ENCODE results near the gene GOLGA6L7.

The GOLGA6L7 gene

DNA sequence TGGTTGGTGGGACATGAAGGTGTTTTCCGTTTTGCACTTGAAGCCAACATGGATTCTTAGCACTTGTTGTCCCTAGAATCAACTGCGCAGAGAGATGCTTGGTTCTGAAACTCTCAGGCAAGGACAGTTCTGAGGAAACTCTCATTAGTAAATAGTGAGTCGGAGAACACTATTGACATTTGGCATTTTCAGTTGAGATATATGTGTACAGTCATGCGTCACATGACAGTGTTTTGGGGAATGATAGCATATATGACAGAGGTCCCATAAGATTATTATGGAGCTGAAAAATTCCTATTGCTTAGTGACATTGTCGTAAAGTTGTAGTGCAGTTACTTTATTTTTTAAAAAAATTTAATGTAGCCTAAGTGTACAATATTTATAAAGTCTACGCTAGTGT is 43.1 kb upstream of the GOLGA6L7 start:
- no peak for TF ChIP-seq ZBTB7A (IDR thresholded peaks at IDR 0.05; ENCODE audit: low read depth)
- TF ChIP-seq CREB1 (IDR thresholded peaks at IDR 0.05; ENCODE audit: low read depth): no peak
- TF ChIP-seq, protein P1, sequence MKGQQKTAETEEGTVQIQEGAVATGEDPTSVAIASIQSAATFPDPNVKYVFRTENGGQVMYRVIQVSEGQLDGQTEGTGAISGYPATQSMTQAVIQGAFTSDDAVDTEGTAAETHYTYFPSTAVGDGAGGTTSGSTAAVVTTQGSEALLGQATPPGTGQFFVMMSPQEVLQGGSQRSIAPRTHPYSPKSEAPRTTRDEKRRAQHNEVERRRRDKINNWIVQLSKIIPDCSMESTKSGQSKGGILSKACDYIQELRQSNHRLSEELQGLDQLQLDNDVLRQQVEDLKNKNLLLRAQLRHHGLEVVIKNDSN (IDR thresholded peaks at IDR 0.05): no peak
- TF ChIP-seq, protein P2, sequence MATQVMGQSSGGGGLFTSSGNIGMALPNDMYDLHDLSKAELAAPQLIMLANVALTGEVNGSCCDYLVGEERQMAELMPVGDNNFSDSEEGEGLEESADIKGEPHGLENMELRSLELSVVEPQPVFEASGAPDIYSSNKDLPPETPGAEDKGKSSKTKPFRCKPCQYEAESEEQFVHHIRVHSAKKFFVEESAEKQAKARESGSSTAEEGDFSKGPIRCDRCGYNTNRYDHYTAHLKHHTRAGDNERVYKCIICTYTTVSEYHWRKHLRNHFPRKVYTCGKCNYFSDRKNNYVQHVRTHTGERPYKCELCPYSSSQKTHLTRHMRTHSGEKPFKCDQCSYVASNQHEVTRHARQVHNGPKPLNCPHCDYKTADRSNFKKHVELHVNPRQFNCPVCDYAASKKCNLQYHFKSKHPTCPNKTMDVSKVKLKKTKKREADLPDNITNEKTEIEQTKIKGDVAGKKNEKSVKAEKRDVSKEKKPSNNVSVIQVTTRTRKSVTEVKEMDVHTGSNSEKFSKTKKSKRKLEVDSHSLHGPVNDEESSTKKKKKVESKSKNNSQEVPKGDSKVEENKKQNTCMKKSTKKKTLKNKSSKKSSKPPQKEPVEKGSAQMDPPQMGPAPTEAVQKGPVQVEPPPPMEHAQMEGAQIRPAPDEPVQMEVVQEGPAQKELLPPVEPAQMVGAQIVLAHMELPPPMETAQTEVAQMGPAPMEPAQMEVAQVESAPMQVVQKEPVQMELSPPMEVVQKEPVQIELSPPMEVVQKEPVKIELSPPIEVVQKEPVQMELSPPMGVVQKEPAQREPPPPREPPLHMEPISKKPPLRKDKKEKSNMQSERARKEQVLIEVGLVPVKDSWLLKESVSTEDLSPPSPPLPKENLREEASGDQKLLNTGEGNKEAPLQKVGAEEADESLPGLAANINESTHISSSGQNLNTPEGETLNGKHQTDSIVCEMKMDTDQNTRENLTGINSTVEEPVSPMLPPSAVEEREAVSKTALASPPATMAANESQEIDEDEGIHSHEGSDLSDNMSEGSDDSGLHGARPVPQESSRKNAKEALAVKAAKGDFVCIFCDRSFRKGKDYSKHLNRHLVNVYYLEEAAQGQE (IDR thresholded peaks at IDR 0.05; ENCODE audit: low read depth): no peak
- TF ChIP-seq NFIC (IDR thresholded peaks at IDR 0.05): no peak
- TF ChIP-seq YY1 (IDR thresholded peaks at IDR 0.05; ENCODE audit: low read depth): no peak
- no peak for TF ChIP-seq TEAD4 (IDR thresholded peaks at IDR 0.05)
- TF ChIP-seq, protein P3, sequence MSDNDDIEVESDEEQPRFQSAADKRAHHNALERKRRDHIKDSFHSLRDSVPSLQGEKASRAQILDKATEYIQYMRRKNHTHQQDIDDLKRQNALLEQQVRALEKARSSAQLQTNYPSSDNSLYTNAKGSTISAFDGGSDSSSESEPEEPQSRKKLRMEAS (IDR thresholded peaks at IDR 0.05): no peak
- TF ChIP-seq RAD21 (IDR thresholded peaks at IDR 0.05; ENCODE audit: low read depth): no peak
- no peak for TF ChIP-seq EP300 (IDR thresholded peaks at IDR 0.05; ENCODE audit: borderline replicate concordance)
- TF ChIP-seq EGR1 (IDR thresholded peaks at IDR 0.05): no peak
- no peak for TF ChIP-seq TCF12 (IDR thresholded peaks at IDR 0.05; ENCODE audit: low read depth)
- no peak for TF ChIP-seq FOXM1 (IDR thresholded peaks at IDR 0.05; ENCODE audit: borderline replicate concordance, low read depth)

DNA sequence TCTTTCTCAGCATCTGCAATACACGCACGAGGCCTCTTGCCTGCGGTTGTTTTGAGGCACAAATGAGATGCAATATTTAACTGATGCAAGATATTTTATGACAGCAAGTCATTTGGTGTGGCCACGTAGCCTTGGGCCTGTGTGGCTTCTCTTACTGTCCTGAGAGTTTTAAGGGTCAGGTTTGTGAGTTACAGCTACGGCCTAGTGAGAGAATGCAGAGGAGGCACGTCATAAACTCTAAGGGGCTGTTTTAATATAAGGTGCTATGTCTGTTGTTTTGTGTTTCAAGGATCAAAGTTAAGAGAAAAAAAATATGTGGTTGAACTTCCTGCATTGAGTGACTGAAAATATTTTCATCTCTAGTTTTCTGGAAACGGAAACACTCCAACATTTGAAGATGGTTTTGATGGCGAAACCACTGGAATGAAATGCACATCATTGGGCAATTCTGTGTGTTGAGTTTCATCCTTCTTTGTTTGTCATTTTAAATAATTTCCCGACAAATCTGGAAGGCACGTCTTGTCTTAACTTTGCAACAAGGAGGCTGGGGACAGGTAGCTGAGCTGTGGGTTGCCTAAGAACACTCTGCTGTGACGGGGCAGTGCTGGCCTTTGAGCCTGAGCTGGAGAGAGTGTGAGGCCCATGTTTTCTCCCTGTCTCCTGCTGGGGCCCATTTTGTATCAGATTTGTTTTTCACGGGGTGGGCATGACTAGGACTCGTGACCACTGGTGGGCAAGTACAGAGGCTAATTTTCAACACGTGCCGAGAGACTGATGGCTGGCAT is 42.5 kb upstream of the GOLGA6L7 start:
- TF ChIP-seq RAD21 (IDR thresholded peaks at IDR 0.05; ENCODE audit: low read depth) (no peak), CREB1 (IDR thresholded peaks at IDR 0.05; ENCODE audit: low read depth) (no peak), FOXM1 (IDR thresholded peaks at IDR 0.05; ENCODE audit: borderline replicate concordance, low read depth) (no peak), EGR1 (IDR thresholded peaks at IDR 0.05) (no peak), EP300 (IDR thresholded peaks at IDR 0.05; ENCODE audit: borderline replicate concordance) (no peak), TCF12 (IDR thresholded peaks at IDR 0.05; ENCODE audit: low read depth) (no peak), NFIC (IDR thresholded peaks at IDR 0.05) (no peak), CEBPB (IDR thresholded peaks at IDR 0.05) (no peak), TAF1 (IDR thresholded peaks at IDR 0.05; ENCODE audit: low read depth) (no peak), TEAD4 (IDR thresholded peaks at IDR 0.05) (no peak), YY1 (IDR thresholded peaks at IDR 0.05; ENCODE audit: low read depth) (no peak), ZBTB7A (IDR thresholded peaks at IDR 0.05; ENCODE audit: low read depth) (no peak)
- TF ChIP-seq, protein P2 (IDR thresholded peaks at IDR 0.05; ENCODE audit: low read depth): no peak
- TF ChIP-seq, protein P1 (IDR thresholded peaks at IDR 0.05): no peak
- TF ChIP-seq, protein P3 (IDR thresholded peaks at IDR 0.05): no peak

DNA sequence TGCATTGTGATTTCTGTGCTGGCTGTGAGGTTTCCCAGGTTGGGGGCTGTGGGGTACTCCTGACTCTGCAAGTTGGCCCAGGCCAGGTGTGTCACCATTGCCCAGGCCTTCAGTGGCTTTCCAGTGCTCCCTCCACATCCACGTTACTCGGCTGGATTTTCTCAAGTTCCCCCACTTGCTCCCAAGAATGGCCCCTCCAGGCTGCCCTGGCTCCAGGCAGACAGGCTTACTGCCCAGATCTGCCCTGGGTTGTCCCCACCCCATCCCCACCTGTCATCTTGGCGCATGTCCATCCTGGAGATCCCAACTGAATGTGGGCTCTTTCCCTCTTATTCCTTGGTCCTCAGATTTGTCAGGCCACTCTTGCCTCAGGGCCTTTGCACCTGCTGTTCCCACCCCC is 40.9 kb upstream of the GOLGA6L7 start:
- no peak for TF ChIP-seq TCF12 (IDR thresholded peaks at IDR 0.05; ENCODE audit: low read depth)
- TF ChIP-seq YY1 (IDR thresholded peaks at IDR 0.05; ENCODE audit: low read depth): no peak
- TF ChIP-seq, protein P1 (IDR thresholded peaks at IDR 0.05): no peak
- TF ChIP-seq FOXM1 (IDR thresholded peaks at IDR 0.05; ENCODE audit: borderline replicate concordance, low read depth): no peak

DNA sequence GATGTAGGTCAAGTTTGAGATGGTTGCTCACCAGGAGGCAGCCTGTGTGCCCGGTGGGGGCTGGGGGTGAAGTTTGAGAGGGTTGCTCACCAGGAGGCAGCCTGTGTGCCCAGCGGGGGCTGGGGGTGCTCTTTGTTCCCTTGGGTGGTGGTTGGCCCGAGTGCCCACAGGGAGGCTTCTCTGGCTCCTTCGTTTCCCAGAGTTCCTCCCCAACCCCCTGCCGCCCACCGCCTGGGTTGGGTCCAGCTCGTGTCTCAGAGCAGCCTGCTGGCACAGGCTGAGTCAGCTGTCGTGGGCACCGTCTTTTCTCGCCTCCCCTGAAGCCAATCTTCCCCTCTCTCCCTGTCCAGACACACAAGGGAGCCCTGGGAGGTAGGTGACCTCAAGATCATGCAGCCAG is 40.5 kb upstream of the GOLGA6L7 start:
- TF ChIP-seq NFIC (IDR thresholded peaks at IDR 0.05) (no peak), CEBPB (IDR thresholded peaks at IDR 0.05) (no peak), CREB1 (IDR thresholded peaks at IDR 0.05; ENCODE audit: low read depth) (no peak), ZBTB7A (IDR thresholded peaks at IDR 0.05; ENCODE audit: low read depth) (no peak), TCF12 (IDR thresholded peaks at IDR 0.05; ENCODE audit: low read depth) (no peak), EGR1 (IDR thresholded peaks at IDR 0.05) (no peak), EP300 (IDR thresholded peaks at IDR 0.05; ENCODE audit: borderline replicate concordance) (no peak), FOXM1 (IDR thresholded peaks at IDR 0.05; ENCODE audit: borderline replicate concordance, low read depth) (no peak), YY1 (IDR thresholded peaks at IDR 0.05; ENCODE audit: low read depth) (no peak), RAD21 (IDR thresholded peaks at IDR 0.05; ENCODE audit: low read depth) (no peak), TAF1 (IDR thresholded peaks at IDR 0.05; ENCODE audit: low read depth) (no peak)
- TF ChIP-seq, protein P3 (IDR thresholded peaks at IDR 0.05): no peak
- TF ChIP-seq, protein P2 (IDR thresholded peaks at IDR 0.05; ENCODE audit: low read depth): no peak
